Measurements from ENCODE around the gene MAP2K5.

Gene MAP2K5

DNA sequence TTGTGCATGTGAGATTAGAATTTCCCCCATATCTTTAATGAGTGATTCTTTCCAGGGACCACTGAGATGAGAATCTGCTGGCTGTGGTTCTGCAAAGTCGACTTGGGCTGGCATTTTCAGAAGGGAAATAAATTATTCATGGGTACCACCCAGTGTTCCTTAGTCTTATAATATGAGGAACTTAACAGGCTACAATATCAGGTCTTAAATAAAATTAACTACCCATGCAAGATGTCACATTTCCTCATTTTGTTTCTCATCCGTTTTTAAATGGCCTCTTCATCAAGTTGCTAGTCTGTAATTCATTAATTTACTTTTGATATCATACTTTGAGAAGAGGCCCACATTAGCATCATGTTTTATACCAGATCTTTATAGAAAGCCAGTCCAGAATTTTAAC is 224.5 kb downstream of the MAP2K5 start:
- no peak for DNase-seq (ENCODE audit: low read depth, low spot score)
- no peaks in the 10 kb centered on the region for H3K36me3 ChIP-seq (ENCODE audit: control insufficient read depth, insufficient read depth, low read length)
- H3K27ac ChIP-seq (ENCODE audit: low read length): no peak overlapping the region
- no peak overlapping the region for H3K4me3 ChIP-seq (ENCODE audit: low read length)
- no peaks in the 10 kb centered on the region for H3K27me3 ChIP-seq (ENCODE audit: control insufficient read depth, insufficient read depth, low read length)
- peaks cover 2% of the 10 kb centered on the region; the same call in 1 of the 2 replicates for H3K4me1 ChIP-seq (ENCODE audit: control insufficient read depth, insufficient read depth, low read length)
- no peaks in the 10 kb centered on the region for H3K9me3 ChIP-seq (ENCODE audit: control insufficient read depth, insufficient read depth, low read length)
- WGBS (ENCODE audit: insufficient coverage, insufficient read length): no CpG with 5 or more reads among the region's 2 CpGs

DNA sequence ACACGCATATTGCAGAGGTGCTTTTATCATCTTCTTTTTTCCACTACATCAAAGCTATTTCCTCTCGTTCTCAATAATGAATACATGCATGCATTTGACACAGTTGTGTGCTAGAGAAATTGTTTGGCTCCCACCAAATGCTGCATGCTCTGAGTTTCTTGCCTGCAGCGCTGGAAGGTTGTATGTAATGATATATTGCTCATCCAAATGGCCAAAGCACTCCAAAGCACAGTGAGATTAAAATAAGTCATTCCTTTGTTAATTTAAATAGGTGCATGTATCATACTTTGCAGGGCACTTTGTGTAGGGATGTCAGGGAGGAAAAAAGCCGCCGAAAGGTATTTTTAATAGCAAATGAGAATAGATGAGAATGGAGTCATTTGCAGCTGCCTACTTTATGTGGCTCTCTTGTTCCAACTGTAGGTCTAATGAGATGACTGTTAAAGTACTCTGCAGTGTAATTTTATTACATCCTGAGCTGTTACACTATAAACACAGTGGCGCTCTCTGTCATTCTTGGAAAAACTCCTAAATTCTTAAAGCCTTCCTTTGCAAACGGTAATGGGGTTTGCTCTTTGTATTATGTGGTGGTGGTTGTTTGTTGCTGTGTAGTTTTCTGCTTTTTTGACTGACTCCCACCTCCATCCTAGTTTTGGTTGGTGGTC is 225.9 kb downstream of the MAP2K5 start:
- Histone ChIP-seq H3K4me3 (ENCODE audit: low read length) (no peak overlapping the region), H3K27ac (ENCODE audit: low read length) (no peak overlapping the region), H3K9me3 (ENCODE audit: control insufficient read depth, insufficient read depth, low read length) (no peaks in the 10 kb centered on the region), H3K4me1 (ENCODE audit: control insufficient read depth, insufficient read depth, low read length) (peaks cover 2% of the 10 kb centered on the region; the same call in 1 of the 2 replicates), H3K36me3 (ENCODE audit: control insufficient read depth, insufficient read depth, low read length) (no peaks in the 10 kb centered on the region), H3K27me3 (ENCODE audit: control insufficient read depth, insufficient read depth, low read length) (no peaks in the 10 kb centered on the region)
- WGBS (ENCODE audit: insufficient coverage, insufficient read length): no CpG with 5 or more reads among the region's 7 CpGs
- no peak for DNase-seq (ENCODE audit: low read depth, low spot score)

DNA sequence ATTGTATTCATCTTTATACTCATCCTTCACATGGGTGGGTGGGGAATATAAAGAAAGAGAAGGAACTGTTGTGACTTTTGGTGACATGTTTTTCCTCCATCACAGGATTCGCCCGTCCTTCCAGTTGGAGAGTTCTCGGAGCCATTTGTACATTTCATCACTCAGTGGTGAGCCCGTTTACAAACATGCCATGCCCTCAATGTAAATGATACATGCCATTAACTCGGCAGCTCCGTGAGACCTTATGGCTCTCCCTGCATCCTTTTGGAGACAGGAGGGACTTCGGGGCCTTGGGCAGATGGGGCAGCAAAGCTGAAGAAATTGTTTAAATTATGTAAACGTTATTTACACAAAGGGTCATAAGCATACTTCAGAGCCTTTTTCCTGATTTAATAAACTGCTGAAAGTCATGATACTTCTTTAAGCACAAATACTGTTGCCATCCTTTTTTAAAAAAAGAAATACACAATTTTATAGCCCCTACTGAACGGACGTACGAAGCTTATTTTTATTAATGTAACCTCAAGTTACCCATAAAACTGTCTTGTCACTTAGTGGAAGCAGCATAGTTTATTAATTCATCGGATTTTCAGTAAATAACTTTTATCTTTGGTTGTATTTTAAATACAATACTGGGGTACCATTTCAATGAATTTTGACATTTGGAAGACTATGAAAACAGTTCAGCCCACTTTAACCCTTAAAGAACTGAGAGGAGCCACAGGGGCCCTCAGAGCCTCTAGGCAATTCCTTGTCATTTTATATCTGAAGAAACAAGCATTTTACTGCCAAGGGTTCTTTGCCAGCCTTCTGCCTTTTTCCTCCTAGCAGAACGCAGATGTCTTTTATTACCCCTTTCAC is 227.2 kb downstream of the MAP2K5 start:
- no CpG with 5 or more reads among the region's 13 CpGs for WGBS (ENCODE audit: insufficient coverage, insufficient read length)
- Histone ChIP-seq H3K4me3 (ENCODE audit: low read length) (no peak overlapping the region), H3K27ac (ENCODE audit: low read length) (no peak overlapping the region), H3K9me3 (ENCODE audit: control insufficient read depth, insufficient read depth, low read length) (no peaks in the 10 kb centered on the region), H3K4me1 (ENCODE audit: control insufficient read depth, insufficient read depth, low read length) (peaks cover 2% of the 10 kb centered on the region; the same call in 1 of the 2 replicates), H3K36me3 (ENCODE audit: control insufficient read depth, insufficient read depth, low read length) (no peaks in the 10 kb centered on the region), H3K27me3 (ENCODE audit: control insufficient read depth, insufficient read depth, low read length) (no peaks in the 10 kb centered on the region)
- DNase-seq (ENCODE audit: low read depth, low spot score): no peak

DNA sequence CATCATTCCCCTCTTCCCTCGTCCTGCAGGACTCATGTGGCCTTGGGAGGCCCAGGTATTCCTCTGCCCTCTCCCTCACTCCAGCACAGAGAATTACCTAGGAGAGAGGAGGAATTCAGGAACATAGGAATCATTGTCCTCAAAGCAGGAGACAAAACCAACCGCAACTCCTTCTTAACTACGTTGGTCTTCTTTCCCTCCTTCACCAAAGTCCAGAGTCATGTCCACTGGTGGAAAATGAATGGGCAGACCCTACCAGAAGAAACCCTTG is 227.8 kb downstream of the MAP2K5 start:
- Histone ChIP-seq H3K4me1 (ENCODE audit: control insufficient read depth, insufficient read depth, low read length) (peaks cover 2% of the 10 kb centered on the region; the same call in 1 of the 2 replicates), H3K27me3 (ENCODE audit: control insufficient read depth, insufficient read depth, low read length) (no peaks in the 10 kb centered on the region), H3K9me3 (ENCODE audit: control insufficient read depth, insufficient read depth, low read length) (no peaks in the 10 kb centered on the region), H3K36me3 (ENCODE audit: control insufficient read depth, insufficient read depth, low read length) (no peaks in the 10 kb centered on the region), H3K27ac (ENCODE audit: low read length) (no peak overlapping the region), H3K4me3 (ENCODE audit: low read length) (no peak overlapping the region)
- DNase-seq (ENCODE audit: low read depth, low spot score): no peak
- no CpG with 5 or more reads among the region's 3 CpGs for WGBS (ENCODE audit: insufficient coverage, insufficient read length)

DNA sequence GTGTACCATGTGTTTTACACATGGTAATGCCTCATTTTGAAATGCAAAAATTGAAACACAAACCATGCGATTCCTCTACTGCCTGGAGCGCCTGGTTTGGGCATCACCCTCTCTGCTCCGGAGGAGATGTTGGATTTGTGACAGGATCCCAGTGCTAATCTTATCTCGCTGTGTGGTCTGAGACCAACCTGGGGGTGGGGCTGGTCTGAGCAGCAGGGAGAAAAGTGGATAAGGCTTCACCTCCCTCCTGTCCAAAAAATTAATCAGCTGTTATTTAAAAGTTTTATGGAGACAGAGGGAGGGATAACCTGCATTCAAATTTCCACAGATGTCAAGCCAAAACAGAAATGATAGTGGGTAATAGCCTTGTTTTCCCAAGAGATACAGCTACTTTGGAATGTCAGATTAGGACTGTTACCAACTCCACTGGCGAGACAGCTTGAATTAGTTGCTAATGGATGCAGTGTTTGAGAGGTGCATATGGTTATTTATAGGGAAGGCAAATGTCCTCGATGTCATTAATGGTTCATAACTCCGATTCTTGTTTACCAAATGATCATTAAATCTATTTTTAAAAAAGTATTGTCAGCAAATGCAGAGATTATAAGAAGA is 228.8 kb downstream of the MAP2K5 start:
- Histone ChIP-seq H3K9me3 (ENCODE audit: control insufficient read depth, insufficient read depth, low read length) (no peaks in the 10 kb centered on the region), H3K36me3 (ENCODE audit: control insufficient read depth, insufficient read depth, low read length) (no peaks in the 10 kb centered on the region), H3K4me3 (ENCODE audit: low read length) (no peak overlapping the region), H3K4me1 (ENCODE audit: control insufficient read depth, insufficient read depth, low read length) (peaks cover 2% of the 10 kb centered on the region; the same call in 1 of the 2 replicates), H3K27me3 (ENCODE audit: control insufficient read depth, insufficient read depth, low read length) (no peaks in the 10 kb centered on the region), H3K27ac (ENCODE audit: low read length) (no peak overlapping the region)
- DNase-seq (ENCODE audit: low read depth, low spot score): no peak
- WGBS (ENCODE audit: insufficient coverage, insufficient read length): no CpG with 5 or more reads among the region's 7 CpGs

DNA sequence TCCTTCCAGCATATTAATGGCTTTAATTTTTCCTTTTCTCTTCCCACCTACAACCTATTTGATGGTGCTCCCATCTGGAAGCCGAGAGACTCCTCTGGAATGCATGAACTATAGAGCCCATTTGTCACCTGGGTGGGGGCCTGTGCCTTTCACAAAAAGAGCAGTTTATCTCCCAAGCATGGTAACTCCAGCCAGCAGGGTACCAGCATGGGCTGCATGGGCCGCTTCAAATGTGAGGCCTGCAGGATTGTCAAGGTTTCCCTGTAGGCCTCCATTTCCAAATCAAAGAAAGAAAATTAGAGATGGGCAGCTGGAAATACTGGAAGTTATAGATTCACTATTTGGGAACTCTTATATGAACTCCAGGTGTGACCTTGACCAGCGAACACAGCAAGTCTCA is 232.1 kb downstream of the MAP2K5 start:
- WGBS (ENCODE audit: insufficient coverage, insufficient read length): no CpG with 5 or more reads among the region's 3 CpGs
- H3K27ac ChIP-seq (ENCODE audit: low read length): no peak overlapping the region
- H3K9me3 ChIP-seq (ENCODE audit: control insufficient read depth, insufficient read depth, low read length): no peaks in the 10 kb centered on the region
- H3K36me3 ChIP-seq (ENCODE audit: control insufficient read depth, insufficient read depth, low read length): no peaks in the 10 kb centered on the region
- no peak for DNase-seq (ENCODE audit: low read depth, low spot score)
- no peak overlapping the region for H3K4me3 ChIP-seq (ENCODE audit: low read length)
- H3K27me3 ChIP-seq (ENCODE audit: control insufficient read depth, insufficient read depth, low read length): no peaks in the 10 kb centered on the region
- H3K4me1 ChIP-seq (ENCODE audit: control insufficient read depth, insufficient read depth, low read length): peaks cover 2% of the 10 kb centered on the region; the same call in 1 of the 2 replicates

DNA sequence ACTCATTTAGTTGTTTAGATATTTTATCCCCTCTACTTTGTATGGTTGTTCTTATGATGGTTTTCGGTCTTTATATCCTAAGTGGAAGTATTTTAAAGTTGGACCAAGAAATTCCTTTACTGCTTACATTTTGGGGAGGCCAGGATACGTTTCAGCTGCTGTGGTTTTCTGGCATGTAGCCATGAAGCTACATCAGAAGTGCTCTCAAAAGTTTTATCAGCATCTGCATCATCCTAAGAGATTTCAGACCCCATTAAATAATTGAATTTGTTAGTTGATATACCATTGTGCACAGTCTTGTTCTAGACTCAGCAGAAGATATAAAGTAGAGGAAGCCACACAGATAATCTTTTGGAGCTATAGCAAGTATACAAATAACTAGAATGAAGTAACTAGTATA is 232.7 kb downstream of the MAP2K5 start:
- WGBS (ENCODE audit: insufficient coverage, insufficient read length): no CpG with 5 or more reads among the region's 2 CpGs
- Histone ChIP-seq H3K4me1 (ENCODE audit: control insufficient read depth, insufficient read depth, low read length) (peaks cover 1% of the 10 kb centered on the region; the same call in 1 of the 2 replicates), H3K27ac (ENCODE audit: low read length) (no peak overlapping the region), H3K4me3 (ENCODE audit: low read length) (no peak overlapping the region), H3K27me3 (ENCODE audit: control insufficient read depth, insufficient read depth, low read length) (no peaks in the 10 kb centered on the region), H3K9me3 (ENCODE audit: control insufficient read depth, insufficient read depth, low read length) (no peaks in the 10 kb centered on the region), H3K36me3 (ENCODE audit: control insufficient read depth, insufficient read depth, low read length) (no peaks in the 10 kb centered on the region)
- no peak for DNase-seq (ENCODE audit: low read depth, low spot score)

DNA sequence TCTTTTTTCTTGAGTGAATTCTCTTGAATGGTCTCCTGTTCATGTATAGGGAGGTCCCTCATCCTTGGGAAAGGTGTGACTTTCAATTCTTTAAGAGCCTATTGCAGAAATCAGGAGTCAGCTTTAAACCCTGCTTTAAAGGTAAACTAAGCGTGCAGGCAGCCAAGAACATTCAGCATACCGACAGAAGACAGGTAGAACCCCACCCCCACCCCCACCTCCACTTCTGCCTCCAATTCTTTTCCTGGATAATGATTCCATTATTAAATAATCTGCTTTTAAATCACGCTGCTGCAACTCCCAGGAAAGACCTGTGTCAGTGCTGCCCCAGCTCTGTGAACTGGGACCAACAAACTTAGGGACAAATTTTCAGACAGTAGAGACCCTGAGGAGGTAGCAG is 233.5 kb downstream of the MAP2K5 start:
- DNase-seq (ENCODE audit: low read depth, low spot score): no peak
- H3K4me1 ChIP-seq (ENCODE audit: control insufficient read depth, insufficient read depth, low read length): no peaks in the 10 kb centered on the region; the same call in 1 of the 2 replicates
- no peaks in the 10 kb centered on the region for H3K9me3 ChIP-seq (ENCODE audit: control insufficient read depth, insufficient read depth, low read length)
- WGBS (ENCODE audit: insufficient coverage, insufficient read length): no CpG with 5 or more reads among the region's 3 CpGs
- H3K36me3 ChIP-seq (ENCODE audit: control insufficient read depth, insufficient read depth, low read length): no peaks in the 10 kb centered on the region
- no peak overlapping the region for H3K27ac ChIP-seq (ENCODE audit: low read length)
- H3K4me3 ChIP-seq (ENCODE audit: low read length): no peak overlapping the region
- H3K27me3 ChIP-seq (ENCODE audit: control insufficient read depth, insufficient read depth, low read length): no peaks in the 10 kb centered on the region

DNA sequence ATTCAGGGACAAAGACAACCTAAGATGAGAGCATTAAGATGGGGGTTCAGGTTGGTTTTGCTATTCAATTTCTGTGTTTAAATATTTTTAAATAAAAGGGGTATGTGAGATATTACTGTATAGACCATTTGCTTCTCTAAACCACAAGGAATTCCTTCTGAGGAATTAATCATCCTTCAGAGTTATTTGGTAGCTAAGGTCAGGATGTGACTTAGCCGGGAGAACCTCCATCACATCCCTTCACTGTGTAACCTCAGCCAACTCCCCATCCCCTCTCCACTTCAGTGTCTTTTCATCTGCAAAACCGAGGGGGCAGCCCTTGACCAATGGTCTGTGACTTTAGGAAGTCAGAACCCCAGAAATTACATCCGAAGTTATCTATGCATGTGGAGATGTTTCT is 234.1 kb downstream of the MAP2K5 start:
- Histone ChIP-seq H3K27me3 (ENCODE audit: control insufficient read depth, insufficient read depth, low read length) (no peaks in the 10 kb centered on the region), H3K36me3 (ENCODE audit: control insufficient read depth, insufficient read depth, low read length) (no peaks in the 10 kb centered on the region), H3K4me3 (ENCODE audit: low read length) (no peak overlapping the region), H3K27ac (ENCODE audit: low read length) (no peak overlapping the region), H3K9me3 (ENCODE audit: control insufficient read depth, insufficient read depth, low read length) (no peaks in the 10 kb centered on the region), H3K4me1 (ENCODE audit: control insufficient read depth, insufficient read depth, low read length) (no peaks in the 10 kb centered on the region; the same call in 1 of the 2 replicates)
- no CpG with 5 or more reads among the region's 3 CpGs for whole genome bisulfite sequencing (ENCODE audit: insufficient coverage, insufficient read length)
- DNase-seq (ENCODE audit: low read depth, low spot score): no peak

DNA sequence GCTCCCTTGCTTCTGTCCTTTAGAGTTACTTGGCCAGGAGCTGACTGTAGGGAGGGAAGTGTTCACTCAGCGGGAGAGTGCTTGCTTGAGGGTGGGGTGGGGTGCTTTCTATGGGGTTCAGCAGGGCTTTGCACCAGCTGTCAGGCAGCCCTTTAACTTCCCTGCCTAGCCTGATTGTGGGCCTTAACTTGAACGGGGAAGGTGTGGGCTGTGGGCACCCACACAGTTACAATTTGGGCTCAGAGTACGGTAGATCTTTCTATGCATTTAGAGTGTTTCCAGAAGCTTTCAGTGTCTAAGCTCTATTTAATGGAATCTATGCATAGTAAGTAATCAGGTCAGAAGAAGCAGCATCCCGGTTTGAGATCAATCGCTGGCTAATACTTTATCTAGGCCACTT is 234.6 kb downstream of the MAP2K5 start:
- Histone ChIP-seq H3K4me3 (ENCODE audit: low read length) (no peak overlapping the region), H3K36me3 (ENCODE audit: control insufficient read depth, insufficient read depth, low read length) (no peaks in the 10 kb centered on the region), H3K27ac (ENCODE audit: low read length) (no peak overlapping the region), H3K27me3 (ENCODE audit: control insufficient read depth, insufficient read depth, low read length) (no peaks in the 10 kb centered on the region), H3K4me1 (ENCODE audit: control insufficient read depth, insufficient read depth, low read length) (no peaks in the 10 kb centered on the region; the same call in 1 of the 2 replicates), H3K9me3 (ENCODE audit: control insufficient read depth, insufficient read depth, low read length) (no peaks in the 10 kb centered on the region)
- DNase-seq (ENCODE audit: low read depth, low spot score): no peak
- WGBS (ENCODE audit: insufficient coverage, insufficient read length): no CpG with 5 or more reads among the region's 5 CpGs
